Progenitor cell of endocrine pancreas (in vitro differentiated cells): Measurements from ENCODE around the gene NUDT14. TPM values are rescaled to one million over a fixed set of nuclear protein-coding genes. Genes with fewer than 3 reads are reported as not detected.

Experiments used
- DNase-seq: peaks from one replicate; pipeline ENCODE4 v3.0.0; 2021; ENCODE audit warnings: low spot score; ENCODE audit not compliant: unreplicated experiment
- H3K27ac Mint-ChIP-seq: 2 replicates; pipeline ENCODE4 v1.8.0; 2021; ENCODE audit warnings: mild to moderate bottlenecking, moderate library complexity, mixed read lengths
- H3K27me3 Mint-ChIP-seq: 2 replicates; pipeline ENCODE4 v1.8.0; 2021; ENCODE audit warnings: mixed read lengths
- H3K36me3 Mint-ChIP-seq: 2 replicates; pipeline ENCODE4 v1.8.0; 2022; ENCODE audit warnings: mixed read lengths; ENCODE audit not compliant: insufficient read depth
- H3K4me1 Mint-ChIP-seq: 2 replicates; pipeline ENCODE4 v1.8.0; 2021; ENCODE audit warnings: low read depth, mixed read lengths
- H3K4me3 Mint-ChIP-seq: 2 replicates; pipeline ENCODE4 v1.8.0; 2021; ENCODE audit warnings: low read depth, mild to moderate bottlenecking, moderate library complexity, mixed read lengths
- H3K9me3 Mint-ChIP-seq: 2 replicates; pipeline ENCODE4 v1.8.0; 2021; ENCODE audit warnings: low read depth, mixed read lengths
- CTCF ChIP-seq: fragments of 200-600 bp; sonication (generic); IDR thresholded peaks from one replicate; pipeline ENCODE4 v1.5.0; 2021; ENCODE audit warnings: antibody characterized with exemption, mild to moderate bottlenecking; ENCODE audit not compliant: unreplicated experiment
- total RNA-seq: library from RNA; stranded (reverse); gene quantifications from 2 replicates; pipeline ENCODE4 v1.2.1, GENCODE V29; 2021

Gene NUDT14
- total RNA-seq, 1 donor from 2014 or later = 66.6 TPM

GRCh38 chr14:105172476-105172875, 8.6 kb downstream of the NUDT14 start:
- peaks cover 1% of the 10 kb centered on the region for H3K4me1 Mint-ChIP-seq
- H3K27me3 Mint-ChIP-seq = peaks cover 13% of the 10 kb centered on the region
- no peak for DNase-seq
- H3K4me3 Mint-ChIP-seq = no peak overlapping the region
- no peak overlapping the region for H3K27ac Mint-ChIP-seq
- no peaks in the 10 kb centered on the region for H3K36me3 Mint-ChIP-seq
- H3K9me3 Mint-ChIP-seq = no peaks in the 10 kb centered on the region
- TF ChIP-seq CTCF = no peak

- DNase-seq = no peak
- TF ChIP-seq CTCF = no peak
- Mint-ChIP-seq H3K27me3 (peaks cover 21% of the 10 kb centered on the region), H3K27ac (no peak overlapping the region), H3K9me3 (no peaks in the 10 kb centered on the region), H3K4me1 (peaks cover 1% of the 10 kb centered on the region), H3K36me3 (no peaks in the 10 kb centered on the region), H3K4me3 (no peak overlapping the region)
These were observed 10.0 kb downstream of the NUDT14 start for GRCh38 chr14:105171004-105171673.

GRCh38 chr14:105169776-105170655, 11.1 kb downstream of the NUDT14 start:
- no peak for DNase-seq
- Mint-ChIP-seq H3K27ac (no peak overlapping the region), H3K27me3 (peaks cover 29% of the 10 kb centered on the region), H3K4me3 (peak overlapping the region; percentile 71), H3K4me1 (peaks cover 1% of the 10 kb centered on the region), H3K9me3 (no peaks in the 10 kb centered on the region), H3K36me3 (no peaks in the 10 kb centered on the region)
- TF ChIP-seq CTCF = no peak

GRCh38 chr14:105168979-105169507, 12.1 kb downstream of the NUDT14 start:
- H3K4me1 Mint-ChIP-seq = peaks cover 1% of the 10 kb centered on the region
- DNase-seq = no peak
- H3K27ac Mint-ChIP-seq = no peak overlapping the region
- peaks cover 33% of the 10 kb centered on the region for H3K27me3 Mint-ChIP-seq
- H3K9me3 Mint-ChIP-seq = no peaks in the 10 kb centered on the region
- peak; percentile 63 for TF ChIP-seq CTCF
- peak overlapping the region; percentile 55 for H3K4me3 Mint-ChIP-seq
- no peaks in the 10 kb centered on the region for H3K36me3 Mint-ChIP-seq

GRCh38 chr14:105168496-105168978, 12.6 kb downstream of the NUDT14 start, which contains the start of gene JAG2:
JAG2 (minus strand) TSS chr14:105168776; CDS start chr14:105168420, 356 bp downstream.
- DNase-seq = no peak
- Mint-ChIP-seq H3K9me3 (no peaks in the 10 kb centered on the region), H3K36me3 (no peaks in the 10 kb centered on the region), H3K27ac (no peak within 1 kb of the TSS), H3K4me1 (peaks cover 1% of the 10 kb centered on the region), H3K4me3 (peak within 1 kb of the TSS; percentile 71), H3K27me3 (peaks cover 33% of the 10 kb centered on the region)
- no peak for TF ChIP-seq CTCF
